ENCODE measurements around the gene IRF7. TPM values are rescaled to one million over a fixed set of nuclear protein-coding genes. Genes with fewer than 3 reads are reported as not detected.
A peak's percentile ranks its signal among the peaks of the same experiment; 100 is the strongest.

Gene IRF7
- total RNA-seq, 1 donor from 2014 or later, result 18.9 TPM

GRCh38 chr11:567011-567628 is 48.6 kb downstream of the IRF7 start:
- no peaks in the 10 kb centered on the region for H3K36me3 ChIP-seq
- DNase-seq (ENCODE audit: extremely low spot score in 2 of 2), result no peak
- TF ChIP-seq CTCF (IDR thresholded peaks at IDR 0.05), result no peak
- no peak for TF ChIP-seq POLR2AphosphoS5 (IDR thresholded peaks at IDR 0.05; ENCODE audit: insufficient read depth in 1 of 2, low read depth in 1 of 2)
- no peak for TF ChIP-seq POLR2A (IDR thresholded peaks at IDR 0.05)
- H3K4me1 ChIP-seq, result peaks cover 29% of the 10 kb centered on the region
- H3K9me3 ChIP-seq, result no peaks in the 10 kb centered on the region
- peak overlapping the region in 1 of 2 donors; percentile 53 for H3K4me3 ChIP-seq
- intact Hi-C loops (cut with DNase I), result no loop called here
- peak overlapping the region; percentile 81 for H3K27ac ChIP-seq
- H3K27me3 ChIP-seq, result no peaks in the 10 kb centered on the region

- Histone ChIP-seq H3K9me3 (no peaks in the 10 kb centered on the region), H3K27me3 (no peaks in the 10 kb centered on the region), H3K4me3 (no peak overlapping the region), H3K36me3 (no peaks in the 10 kb centered on the region), H3K4me1 (peaks cover 39% of the 10 kb centered on the region), H3K27ac (peak overlapping the region; percentile 5)
- intact Hi-C loops (cut with DNase I), result no loop called here
- TF ChIP-seq POLR2AphosphoS5 (IDR thresholded peaks at IDR 0.05; ENCODE audit: insufficient read depth in 1 of 2, low read depth in 1 of 2), result no peak
- no peak for TF ChIP-seq CTCF (IDR thresholded peaks at IDR 0.05)
- no peak for TF ChIP-seq POLR2A (IDR thresholded peaks at IDR 0.05)
- DNase-seq (ENCODE audit: extremely low spot score in 2 of 2), result no peak
Measured at GRCh38 chr11:565921-566509, 49.7 kb downstream of the IRF7 start.

- H3K9me3 ChIP-seq, result no peaks in the 10 kb centered on the region
- no peak for DNase-seq (ENCODE audit: extremely low spot score in 2 of 2)
- H3K36me3 ChIP-seq, result no peaks in the 10 kb centered on the region
- no peak overlapping the region for H3K27ac ChIP-seq
- H3K4me3 ChIP-seq, result no peak overlapping the region
- no peaks in the 10 kb centered on the region for H3K27me3 ChIP-seq
- H3K4me1 ChIP-seq, result peaks cover 38% of the 10 kb centered on the region
- intact Hi-C loops (cut with DNase I), result no loop called here
- TF ChIP-seq POLR2AphosphoS5 (IDR thresholded peaks at IDR 0.05; ENCODE audit: insufficient read depth in 1 of 2, low read depth in 1 of 2), result peak; percentile 31 to 43
- no peak for TF ChIP-seq CTCF (IDR thresholded peaks at IDR 0.05)
Measured at GRCh38 chr11:563812-564578, 51.8 kb downstream of the IRF7 start.

GRCh38 chr11:563066-563811 is 52.5 kb downstream of the IRF7 start:
- Histone ChIP-seq H3K27ac (no peak overlapping the region), H3K4me3 (no peak overlapping the region), H3K36me3 (no peaks in the 10 kb centered on the region), H3K4me1 (peaks cover 37% of the 10 kb centered on the region), H3K9me3 (no peaks in the 10 kb centered on the region), H3K27me3 (no peaks in the 10 kb centered on the region)
- no peak for TF ChIP-seq POLR2A (IDR thresholded peaks at IDR 0.05)
- no peak for TF ChIP-seq POLR2AphosphoS5 (IDR thresholded peaks at IDR 0.05; ENCODE audit: insufficient read depth in 1 of 2, low read depth in 1 of 2)
- TF ChIP-seq CTCF (IDR thresholded peaks at IDR 0.05), result no peak
- intact Hi-C loops (cut with DNase I), result no loop called here
- no peak for DNase-seq (ENCODE audit: extremely low spot score in 2 of 2)

MicroRNAs within 50 kb of the gene (microRNA counts, 767-probe panel; counts per million panel counts)
- microRNA hsa-miR-210, result 261 to 4,378 counts per million in 2 donors

Small RNAs within 50 kb of the gene (microRNA-seq; reads per million reads assigned to microRNA genes)
- 886 reads per million, percentile 77 among the genes with 10 or more reads in this experiment for gene MIR210 (ENCODE audit: borderline number of aligned reads, borderline replicate concordance)

Small RNAs within 50 kb of the gene (small RNA-seq; reads per million reads assigned to genes)
- gene MIR210, result 10.1 reads per million, percentile 93 among the genes with 10 or more reads in this experiment

Other genes starting within 250 kb of the IRF7 start
- 15.5 TPM for gene B4GALNT4, start 246.5 kb downstream of the IRF7 start, total RNA-seq
- gene PKP3, start 221.7 kb downstream of the IRF7 start, total RNA-seq, result 117 TPM
- 48.1 TPM for gene SIGIRR, start 201.0 kb downstream of the IRF7 start, total RNA-seq
- gene ANO9, start 173.9 kb downstream of the IRF7 start, total RNA-seq, result 12.0 TPM
- 36.1 TPM for gene PTDSS2, start 165.7 kb downstream of the IRF7 start, total RNA-seq
- 252 TPM for gene RNH1, start 108.7 kb downstream of the IRF7 start, total RNA-seq
- gene HRAS, start 80.4 kb downstream of the IRF7 start, total RNA-seq, result 53.5 TPM
- gene LRRC56, start 78.4 kb downstream of the IRF7 start, total RNA-seq, result 0.49 TPM
- 1.7 TPM for gene LMNTD2, start 55.2 kb downstream of the IRF7 start, total RNA-seq
- gene RASSF7, start 55.0 kb downstream of the IRF7 start, total RNA-seq, result 14.7 TPM
- gene PHRF1, start 39.5 kb downstream of the IRF7 start, total RNA-seq, result 26.0 TPM
- gene CDHR5, start 9.0 kb upstream of the IRF7 start, total RNA-seq, result not detected
- gene SCT, start 11.2 kb upstream of the IRF7 start, total RNA-seq, result not detected
- gene DRD4, start 21.3 kb upstream of the IRF7 start, total RNA-seq, result 1.2 TPM
- 33.6 TPM for gene DEAF1, start 79.3 kb upstream of the IRF7 start, total RNA-seq
- 12.8 TPM for gene TMEM80, start 79.9 kb upstream of the IRF7 start, total RNA-seq
- gene EPS8L2, start 90.3 kb upstream of the IRF7 start, total RNA-seq, result 195 TPM
- gene TALDO1, start 131.5 kb upstream of the IRF7 start, total RNA-seq, result 158 TPM
- 33.4 TPM for gene GATD1, start 161.5 kb upstream of the IRF7 start, total RNA-seq
- 1.7 TPM for gene CEND1, start 174.1 kb upstream of the IRF7 start, total RNA-seq
- 10.3 TPM for gene SLC25A22, start 182.3 kb upstream of the IRF7 start, total RNA-seq
- 16.5 TPM for gene PIDD1, start 189.3 kb upstream of the IRF7 start, total RNA-seq
- 1,068 TPM for gene RPLP2, start 194.0 kb upstream of the IRF7 start, total RNA-seq
- 103 TPM for gene PNPLA2, start 203.0 kb upstream of the IRF7 start, total RNA-seq
- 4.9 TPM for gene CRACR2B, start 212.0 kb upstream of the IRF7 start, total RNA-seq
- 150 TPM for gene CD151, start 217.0 kb upstream of the IRF7 start, total RNA-seq
- gene POLR2L, start 226.6 kb upstream of the IRF7 start, total RNA-seq, result 53.8 TPM
- gene TSPAN4, start 226.9 kb upstream of the IRF7 start, total RNA-seq, result 99.0 TPM

All from vagina (tissue), 2 donors.